Stimulated activated CD4-positive, alpha-beta T cell treated with anti-CD3 and anti-CD28 coated beads, Interleukin-2, amount 100 ng/mL, for 48 hours (primary cell): Measurements from ENCODE around the gene DPF1.

Experiments used
- DNase-seq, 2 donors: peaks; one replicate each; pipeline ENCODE4 v3.0.0-alpha.2; 2020

DPF1 gene

GRCh38 chr19:38218204-38218603, 5.8 kb downstream of the DPF1 start:
- DNase-seq = no peak

- no peak for DNase-seq
These were observed 7.0 kb downstream of the DPF1 start for GRCh38 chr19:38216785-38217641.

GRCh38 chr19:38213911-38214625, 10.0 kb downstream of the DPF1 start:
- peak; percentile 51 to 62 for DNase-seq

GRCh38 chr19:38213469-38213868, 10.6 kb downstream of the DPF1 start:
- DNase-seq = no peak

- DNase-seq = no peak
These were observed 12.3 kb downstream of the DPF1 start for GRCh38 chr19:38211766-38212165.

- no peak for DNase-seq
These were observed 12.9 kb downstream of the DPF1 start for GRCh38 chr19:38211151-38211591.

GRCh38 chr19:38210458-38210987, 13.5 kb downstream of the DPF1 start:
- DNase-seq = no peak

- no peak for DNase-seq
These were observed 14.2 kb downstream of the DPF1 start for GRCh38 chr19:38209671-38210457.

GRCh38 chr19:38209152-38209551, 14.9 kb downstream of the DPF1 start:
- no peak for DNase-seq

- no peak for DNase-seq
These were observed 15.5 kb downstream of the DPF1 start for GRCh38 chr19:38208571-38208970.

- DNase-seq = no peak
These were observed 16.5 kb downstream of the DPF1 start for GRCh38 chr19:38207543-38207942.

- DNase-seq = no peak
These were observed 17.1 kb downstream of the DPF1 start for GRCh38 chr19:38206928-38207327.

GRCh38 chr19:38206006-38206745, 17.8 kb downstream of the DPF1 start:
- DNase-seq = no peak

GRCh38 chr19:38204728-38205127, 19.3 kb downstream of the DPF1 start:
- no peak for DNase-seq

GRCh38 chr19:38204096-38204495, 19.9 kb downstream of the DPF1 start:
- no peak for DNase-seq

GRCh38 chr19:38203197-38203596, 20.8 kb downstream of the DPF1 start:
- no peak for DNase-seq

GRCh38 chr19:38202504-38202903, 21.5 kb downstream of the DPF1 start:
- DNase-seq = no peak

- no peak for DNase-seq
These were observed 22.3 kb downstream of the DPF1 start for GRCh38 chr19:38201731-38202130.

GRCh38 chr19:38199340-38199739, 24.7 kb downstream of the DPF1 start:
- no peak for DNase-seq

GRCh38 chr19:38197937-38198704, 25.9 kb downstream of the DPF1 start:
- DNase-seq = no peak

- no peak for DNase-seq
These were observed 26.9 kb downstream of the DPF1 start for GRCh38 chr19:38196948-38197656.
